ENCODE results near the gene SPECC1L.

Gene SPECC1L

DNA sequence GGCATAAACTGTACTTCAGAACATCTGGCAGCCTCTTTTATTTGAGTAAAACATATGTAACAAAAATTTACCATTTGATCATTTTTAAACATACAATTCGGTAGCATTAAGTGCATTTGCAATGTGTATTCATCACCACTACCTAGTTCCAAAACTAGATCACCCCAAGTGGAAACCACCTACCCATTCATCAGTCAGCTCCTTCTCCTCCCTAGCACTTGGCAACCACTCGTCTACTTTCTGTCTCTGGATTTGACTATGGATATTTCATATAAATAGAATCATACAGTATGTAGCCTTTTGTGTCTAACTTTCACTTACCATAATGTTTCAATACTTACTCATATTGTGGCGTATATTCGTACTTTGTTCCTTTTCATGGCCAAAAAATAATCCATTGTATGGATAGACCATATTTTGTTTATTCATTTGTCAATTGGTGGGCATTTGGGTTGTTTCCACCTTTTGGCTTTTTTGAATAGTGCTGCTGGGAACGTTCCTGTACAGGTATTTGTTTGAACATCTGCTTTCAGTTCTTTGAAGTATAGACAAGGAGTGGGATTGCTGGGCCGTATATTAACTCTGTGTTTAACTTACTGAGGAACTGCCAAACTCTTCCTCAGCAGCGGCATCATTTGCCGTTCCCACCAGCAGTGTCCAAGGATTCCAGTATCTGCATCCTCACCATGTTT lies 129.5 kb downstream of the SPECC1L start:
- no peak for DNase-seq (ENCODE audit: low read depth in 2 of 2)

DNA sequence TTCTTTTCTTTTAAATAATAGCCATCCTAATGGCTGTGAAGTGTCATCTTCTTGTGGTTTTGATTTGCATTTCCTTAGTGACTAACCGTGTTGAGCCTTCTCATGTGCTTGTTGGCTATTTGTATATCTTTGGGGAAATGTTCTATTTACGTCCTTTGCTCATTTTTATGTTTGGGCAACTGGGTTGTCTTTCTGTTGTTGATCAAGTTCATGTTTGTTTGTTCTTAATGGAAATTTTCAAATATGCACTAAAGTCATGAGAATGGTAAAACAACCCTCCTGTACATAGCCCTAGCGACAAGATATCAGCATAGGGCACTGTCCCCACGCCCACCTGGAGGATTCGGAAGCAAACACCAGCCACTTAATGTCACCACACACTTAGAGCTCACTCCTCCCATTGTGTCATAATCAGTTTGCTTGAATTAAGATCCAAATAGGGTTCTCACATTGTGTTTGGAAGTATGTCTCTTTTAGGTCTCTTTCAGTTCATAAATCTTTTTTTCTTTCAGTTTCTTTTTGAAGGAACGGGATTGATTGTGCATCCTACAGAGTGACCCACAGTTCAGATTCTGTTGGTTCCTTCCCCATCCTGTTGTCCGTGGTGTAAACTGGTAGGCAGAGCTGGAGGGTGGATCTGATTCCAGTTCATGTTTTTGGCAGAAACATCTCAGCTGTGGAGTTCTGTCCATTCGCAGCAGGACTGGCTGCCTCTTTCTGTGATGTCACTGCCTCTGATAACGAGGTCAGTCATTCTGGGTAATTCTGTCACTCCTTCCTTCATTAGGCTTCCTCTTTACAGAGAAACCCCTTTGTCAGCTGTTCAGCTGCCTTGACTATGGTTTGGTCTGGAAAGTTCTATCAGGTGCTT lies 130.3 kb downstream of the SPECC1L start:
- no peak for DNase-seq (ENCODE audit: low read depth in 2 of 2)

GRCh38 chr22:24401931-24402367 lies 131.3 kb downstream of the SPECC1L start:
- no peak for DNase-seq (ENCODE audit: low read depth in 2 of 2)

- no peak for DNase-seq (ENCODE audit: low read depth in 2 of 2)
These were observed 132.0 kb downstream of the SPECC1L start for GRCh38 chr22:24402460-24403192.

- DNase-seq (ENCODE audit: low read depth in 2 of 2): no peak
These were observed 132.7 kb downstream of the SPECC1L start for GRCh38 chr22:24403346-24403745.

GRCh38 chr22:24404561-24405275 lies 134.1 kb downstream of the SPECC1L start:
- no peak for DNase-seq (ENCODE audit: low read depth in 2 of 2)

DNA sequence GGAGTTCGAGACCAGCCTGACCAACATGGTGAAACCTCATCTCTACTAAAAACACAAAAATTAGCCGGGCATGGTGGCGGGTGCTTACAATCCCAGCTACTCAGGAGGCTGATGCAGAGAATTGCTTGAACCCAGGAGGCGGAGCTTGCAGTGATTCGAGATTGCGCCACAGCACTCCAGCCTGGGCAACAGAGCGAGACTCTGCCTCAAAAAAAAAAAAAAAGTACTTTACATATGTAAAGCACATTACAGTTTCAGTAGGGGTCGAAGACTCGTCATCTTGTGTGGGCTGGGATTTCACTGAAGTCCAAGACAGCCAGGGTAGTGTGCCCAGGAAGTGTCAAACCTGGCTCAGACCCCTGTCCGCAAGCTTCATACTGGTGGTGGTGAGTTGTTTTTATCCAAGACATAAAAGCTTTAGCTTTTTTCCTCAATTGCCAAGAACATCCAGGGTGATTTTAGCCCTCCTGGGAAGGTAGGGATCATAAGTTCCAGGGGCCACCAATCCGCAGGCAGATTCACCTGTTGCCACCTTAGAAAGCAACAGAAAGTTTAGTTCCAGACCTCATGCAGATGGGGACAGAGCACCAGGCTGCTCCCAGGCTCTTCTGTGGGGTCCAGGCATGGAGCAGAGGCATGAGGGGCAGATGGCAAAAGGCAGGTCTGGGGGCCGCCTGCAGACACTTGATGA lies 135.1 kb downstream of the SPECC1L start:
- DNase-seq (ENCODE audit: low read depth in 2 of 2): no peak

- no peak for DNase-seq (ENCODE audit: low read depth in 2 of 2)
These were observed 136.0 kb downstream of the SPECC1L start for GRCh38 chr22:24406322-24407277.

GRCh38 chr22:24407278-24407665 lies 136.6 kb downstream of the SPECC1L start:
- DNase-seq (ENCODE audit: low read depth in 2 of 2): no peak

GRCh38 chr22:24407884-24408283 lies 137.3 kb downstream of the SPECC1L start:
- no peak for DNase-seq (ENCODE audit: low read depth in 2 of 2)

GRCh38 chr22:24408630-24409029 lies 138.0 kb downstream of the SPECC1L start:
- DNase-seq (ENCODE audit: low read depth in 2 of 2): no peak

DNA sequence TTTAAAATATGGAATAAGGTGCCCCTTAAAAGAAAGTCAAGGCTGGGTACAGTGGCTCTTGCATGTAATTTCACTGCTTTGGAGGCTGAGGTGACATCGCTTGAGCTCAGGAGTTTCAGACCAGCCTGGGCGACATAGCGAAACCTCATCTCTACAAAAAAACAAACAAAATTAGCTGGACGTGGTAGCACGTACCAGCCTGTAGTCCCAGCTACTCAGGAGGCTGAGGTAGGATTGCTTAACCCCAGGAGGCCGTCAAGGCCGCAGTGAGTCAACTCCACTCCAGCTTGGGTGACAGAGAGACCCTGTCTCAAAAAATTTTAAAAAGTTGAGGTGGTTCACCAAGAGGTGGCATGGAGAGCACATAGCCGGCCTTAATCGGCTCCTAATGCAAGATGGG lies 139.1 kb downstream of the SPECC1L start:
- no peak for DNase-seq (ENCODE audit: low read depth in 2 of 2)

DNA sequence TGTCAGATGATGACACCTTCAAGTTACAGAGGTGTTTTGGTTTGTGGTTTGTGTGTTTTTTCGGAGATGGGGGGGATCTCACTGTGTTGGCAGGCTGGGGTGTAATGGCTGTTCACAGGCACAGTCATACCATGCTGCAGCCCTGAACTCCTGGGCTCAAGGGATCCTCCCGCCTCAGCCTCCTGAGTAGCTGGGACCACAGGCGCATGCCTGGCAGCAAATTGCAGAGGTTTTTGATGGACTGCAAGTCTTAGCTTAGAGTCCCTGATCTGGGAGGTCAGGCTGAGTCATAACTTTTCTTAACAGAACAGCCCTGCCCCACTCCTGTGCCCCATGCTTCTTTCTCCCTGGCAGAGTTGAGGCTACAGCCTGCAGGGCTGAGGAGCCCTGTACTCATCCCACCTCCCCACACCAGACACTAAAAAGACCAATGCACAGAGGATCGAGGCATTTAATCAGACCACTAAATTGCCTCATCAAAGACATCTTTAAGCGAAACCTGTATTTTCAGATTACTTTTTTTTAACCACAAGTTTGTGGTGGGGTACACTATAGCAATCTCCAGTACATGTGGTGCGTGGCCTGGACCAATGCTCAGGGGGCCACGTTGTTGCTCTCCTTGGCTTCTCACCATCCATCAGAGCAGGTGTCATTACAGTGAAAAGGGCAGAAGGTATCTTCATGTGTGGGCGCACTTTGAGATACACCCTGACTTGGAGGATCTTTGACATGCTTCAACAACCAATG lies 139.7 kb downstream of the SPECC1L start:
- no peak for DNase-seq (ENCODE audit: low read depth in 2 of 2)

DNA sequence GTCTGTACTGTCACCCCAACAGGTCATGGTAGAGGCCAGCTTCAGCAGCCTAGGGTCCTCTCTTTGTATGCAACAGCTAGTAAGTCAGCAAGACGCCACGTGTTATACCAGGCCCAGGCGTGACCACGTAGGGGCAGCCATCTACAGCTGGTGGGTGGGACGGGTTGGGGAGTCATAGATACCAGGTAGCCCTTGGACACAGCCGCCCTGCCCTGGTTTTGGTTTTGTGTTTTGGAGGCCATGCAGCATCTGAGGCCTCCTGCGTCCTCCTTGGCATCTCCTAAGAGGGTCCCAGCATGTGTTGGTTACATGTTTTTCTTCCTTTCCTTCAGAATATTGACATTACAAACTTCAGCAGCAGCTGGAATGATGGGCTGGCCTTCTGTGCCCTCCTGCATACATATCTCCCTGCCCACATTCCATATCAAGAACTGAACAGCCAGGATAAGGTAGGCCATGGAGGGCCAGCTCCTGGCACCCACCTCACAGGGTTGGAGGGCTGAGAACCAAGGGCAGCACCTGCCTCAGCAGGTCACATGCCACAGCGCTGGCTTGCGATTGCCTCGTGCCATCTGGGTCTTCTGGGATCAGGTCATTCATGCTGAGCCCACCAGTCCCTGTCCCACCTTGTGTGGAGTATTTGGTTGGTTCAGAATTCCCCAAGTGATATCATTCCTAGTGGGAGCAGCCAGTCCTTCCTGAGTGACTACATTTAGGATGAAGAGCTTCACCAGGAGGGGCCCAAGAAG lies 140.8 kb downstream of the SPECC1L start:
- no peak for DNase-seq (ENCODE audit: low read depth in 2 of 2)

DNA sequence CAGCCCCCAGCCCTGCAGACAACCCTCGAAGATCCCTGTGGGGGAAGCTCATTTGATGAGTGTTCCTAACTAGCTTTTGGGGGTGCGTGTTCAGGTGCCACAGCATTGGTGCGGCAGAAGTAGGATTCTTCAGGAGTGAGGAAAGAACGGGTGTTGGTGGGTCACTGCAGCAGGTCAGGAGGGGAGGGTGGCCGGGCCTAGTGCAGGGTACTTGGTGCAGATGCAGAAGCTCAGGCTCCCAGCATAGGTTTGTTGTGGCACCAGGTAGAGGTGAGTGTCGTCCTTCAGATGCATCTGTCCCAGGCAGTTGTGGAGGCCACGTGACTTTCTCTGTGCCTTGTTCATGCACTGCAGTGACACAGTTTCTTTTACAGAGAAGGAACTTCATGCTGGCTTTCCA lies 141.6 kb downstream of the SPECC1L start:
- DNase-seq (ENCODE audit: low read depth in 2 of 2): no peak

DNA sequence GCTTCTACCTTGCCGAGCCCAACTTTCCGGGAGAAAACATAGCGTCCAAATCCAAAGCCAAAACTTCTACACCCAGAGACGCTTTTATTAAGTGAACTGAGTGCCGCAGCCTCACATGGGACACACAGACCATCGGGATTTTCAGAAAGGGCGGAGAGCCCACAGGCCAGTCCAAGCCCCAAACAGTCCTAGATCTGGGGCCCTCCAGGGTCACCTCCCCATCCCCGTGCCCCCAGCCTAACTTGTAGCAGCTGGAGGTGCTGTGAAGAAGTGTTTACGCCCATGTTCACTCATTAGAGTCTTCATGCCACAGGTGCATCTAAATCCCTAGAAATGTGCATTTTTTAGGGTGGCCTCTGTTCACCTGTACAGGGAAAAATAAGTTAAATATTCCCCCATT lies 142.6 kb downstream of the SPECC1L start:
- DNase-seq (ENCODE audit: low read depth in 2 of 2): no peak

DNA sequence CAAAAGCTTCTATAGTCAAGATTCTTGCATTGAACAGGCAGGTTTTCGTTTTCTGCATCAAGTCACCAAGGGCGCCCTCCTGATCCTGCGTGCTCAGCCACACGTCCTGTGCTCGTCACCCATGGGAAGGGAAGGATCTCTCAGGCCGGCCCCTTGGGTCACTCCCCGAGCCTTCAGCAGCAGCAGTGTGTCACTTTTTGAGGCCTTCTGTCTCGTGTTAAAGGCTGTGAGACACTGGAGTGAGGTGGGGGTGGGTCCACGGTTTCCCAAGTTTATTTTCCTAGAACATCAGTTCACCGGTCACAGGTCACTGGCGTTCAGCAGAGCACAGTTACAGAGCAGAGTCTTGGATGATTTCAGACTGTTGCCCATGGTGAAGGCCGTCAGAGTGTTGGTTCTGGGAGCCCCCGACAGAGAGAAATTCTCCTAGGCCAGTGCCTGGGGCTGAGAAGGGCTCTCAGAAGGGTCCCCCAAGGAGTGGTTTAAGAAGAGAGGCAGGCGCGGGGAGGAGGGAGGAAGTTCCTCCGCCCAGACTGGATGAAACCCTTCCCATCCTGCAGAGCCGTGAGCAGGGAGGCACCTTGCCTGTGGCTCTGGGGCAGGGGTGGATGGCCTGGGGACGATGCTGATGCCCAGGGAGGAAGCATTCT lies 143.2 kb downstream of the SPECC1L start:
- no peak for DNase-seq (ENCODE audit: low read depth in 2 of 2)

DNA sequence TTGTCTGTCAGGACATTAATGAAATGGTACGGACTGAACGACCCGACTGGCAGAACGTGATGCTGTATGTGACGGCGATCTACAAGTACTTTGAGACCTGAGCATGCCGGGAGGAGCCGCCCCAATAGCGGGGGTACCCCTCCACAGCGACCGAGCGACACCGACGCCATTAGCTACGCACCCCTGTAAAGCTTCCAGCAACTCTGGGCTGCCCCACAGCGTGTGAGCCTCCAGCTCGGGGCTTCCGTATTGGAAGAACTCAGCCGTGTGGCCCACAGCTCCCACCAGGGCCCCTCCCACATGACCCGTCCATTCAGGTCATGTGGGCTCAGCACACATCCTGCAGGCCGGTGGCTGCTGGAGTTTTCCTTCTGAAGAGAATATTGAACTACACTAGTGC lies 143.9 kb downstream of the SPECC1L start:
- no peak for DNase-seq (ENCODE audit: low read depth in 2 of 2)

Measured in stimulated activated CD4-positive, alpha-beta T cell treated with anti-CD3 and anti-CD28 coated beads, Interleukin-15, amount 100 ng/mL, for 48 hours (primary cell).